Measurements from ENCODE around the gene TNFAIP8L1. TPM values are rescaled to one million over a fixed set of nuclear protein-coding genes. Genes with fewer than 3 reads are reported as not detected.

TNFAIP8L1 gene
- total RNA-seq, 2 donors from 2014 or later, result 4.0 to 6.2 TPM

DNA sequence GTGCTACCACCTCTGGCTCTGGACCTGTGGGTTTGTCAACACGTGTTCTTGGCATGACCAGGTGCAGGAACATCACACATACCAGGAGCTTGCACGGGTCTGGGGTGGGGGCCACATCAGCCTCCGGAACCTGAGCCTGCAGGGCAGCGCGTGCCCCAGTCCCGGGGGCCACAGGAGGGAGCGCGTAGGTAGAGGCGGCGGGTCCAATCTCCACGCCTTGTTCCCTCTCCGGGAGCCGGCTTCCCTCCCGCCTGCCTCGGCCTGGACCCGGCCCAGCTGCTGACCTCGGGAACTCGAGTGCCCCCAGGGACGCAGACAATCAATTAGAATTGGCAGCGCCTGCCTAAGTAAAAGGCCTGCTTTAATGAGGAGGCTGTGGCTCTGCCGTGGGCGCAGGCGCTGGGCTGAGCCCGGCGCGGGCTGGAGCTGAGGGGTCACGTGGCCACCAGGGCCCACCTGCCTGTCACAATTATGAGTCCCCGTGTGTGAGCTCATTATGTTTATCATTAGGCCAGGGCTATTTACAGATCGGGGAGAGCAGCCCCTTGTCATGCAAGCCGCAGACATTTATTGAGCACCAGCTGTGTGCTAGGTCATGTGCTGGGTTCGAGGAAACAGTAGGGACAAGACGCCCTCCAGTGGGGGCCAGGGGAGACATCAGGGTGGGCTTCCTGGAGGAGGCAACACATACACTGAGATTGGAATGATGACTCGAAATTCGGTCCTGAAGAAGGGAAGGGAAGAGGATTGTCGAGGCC lies 32.2 kb upstream of the TNFAIP8L1 start:
- TF ChIP-seq POLR2A (IDR thresholded peaks at IDR 0.05) (no peak), CTCF (IDR thresholded peaks at IDR 0.05) (no peak), POLR2AphosphoS5 (IDR thresholded peaks at IDR 0.05) (no peak)
- no peaks in the 10 kb centered on the region for H3K36me3 ChIP-seq
- no peak overlapping the region for H3K27ac ChIP-seq
- 13% methylated on average over 35 of the region's 35 CpGs for WGBS
- no peaks in the 10 kb centered on the region for H3K4me1 ChIP-seq (replicated peaks)
- H3K9me3 ChIP-seq, result no peaks in the 10 kb centered on the region
- intact Hi-C loops (cut with DNase I), result no loop called here
- DNase-seq (ENCODE audit: low spot score), result no peak
- H3K4me3 ChIP-seq, result no peak overlapping the region
- H3K27me3 ChIP-seq (replicated peaks; ENCODE audit: insufficient read depth), result no peaks in the 10 kb centered on the region

GRCh38 chr19:4609878-4610511 lies 29.3 kb upstream of the TNFAIP8L1 start:
- no peak for DNase-seq (ENCODE audit: low spot score)
- no peak overlapping the region for H3K27ac ChIP-seq
- H3K9me3 ChIP-seq, result no peaks in the 10 kb centered on the region
- no peak for TF ChIP-seq CTCF (IDR thresholded peaks at IDR 0.05)
- TF ChIP-seq POLR2A (IDR thresholded peaks at IDR 0.05), result no peak
- no peak for TF ChIP-seq POLR2AphosphoS5 (IDR thresholded peaks at IDR 0.05)
- WGBS, result 12% methylated on average over 15 of the region's 15 CpGs
- no peaks in the 10 kb centered on the region for H3K27me3 ChIP-seq (replicated peaks; ENCODE audit: insufficient read depth)
- H3K4me3 ChIP-seq, result no peak overlapping the region
- no peaks in the 10 kb centered on the region for H3K36me3 ChIP-seq
- intact Hi-C loops (cut with DNase I), result no loop called here
- no peaks in the 10 kb centered on the region for H3K4me1 ChIP-seq (replicated peaks)

DNA sequence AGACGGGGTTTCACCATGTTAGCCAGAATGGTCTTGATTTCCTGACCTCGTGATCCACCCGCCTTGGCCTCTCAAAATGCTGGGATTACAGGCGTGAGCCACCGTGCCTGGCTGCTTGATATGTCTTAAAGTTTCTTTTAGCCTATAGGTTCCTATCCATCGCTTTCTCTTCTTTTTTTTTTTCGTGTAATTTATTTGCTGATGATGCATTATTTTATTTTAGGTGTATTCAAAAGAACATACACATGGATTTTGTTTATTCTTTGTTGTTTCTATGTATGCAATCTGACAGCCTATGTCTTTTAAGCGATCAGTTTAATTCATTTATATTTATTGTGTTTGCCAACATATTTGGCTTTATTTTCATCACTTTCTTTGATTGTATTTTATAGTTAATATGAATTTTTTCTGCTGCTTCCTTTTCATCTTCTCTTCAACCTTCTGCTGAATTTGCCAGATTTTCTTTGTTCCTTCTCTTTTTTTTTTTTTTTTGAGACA lies 26.0 kb upstream of the TNFAIP8L1 start:
- H3K36me3 ChIP-seq, result no peaks in the 10 kb centered on the region
- WGBS, result 95% methylated on average over 8 of the region's 8 CpGs

GRCh38 chr19:4618019-4618418 lies 21.3 kb upstream of the TNFAIP8L1 start:
- H3K9me3 ChIP-seq, result no peaks in the 10 kb centered on the region
- WGBS, result 41% methylated on average over 6 of the region's 6 CpGs
- no peaks in the 10 kb centered on the region for H3K4me1 ChIP-seq (replicated peaks)
- no peak overlapping the region for H3K27ac ChIP-seq
- H3K27me3 ChIP-seq (replicated peaks; ENCODE audit: insufficient read depth), result no peaks in the 10 kb centered on the region
- no peak for DNase-seq (ENCODE audit: low spot score)
- intact Hi-C loops (cut with DNase I), result no loop called here
- no peak overlapping the region for H3K4me3 ChIP-seq
- no peak for TF ChIP-seq POLR2A (IDR thresholded peaks at IDR 0.05)
- no peak for TF ChIP-seq CTCF (IDR thresholded peaks at IDR 0.05)
- TF ChIP-seq POLR2AphosphoS5 (IDR thresholded peaks at IDR 0.05), result no peak
- H3K36me3 ChIP-seq, result no peaks in the 10 kb centered on the region

More for the DNA sequence above, 26.0 kb upstream of the TNFAIP8L1 start:
- Histone ChIP-seq H3K27ac (no peak overlapping the region), H3K4me3 (no peak overlapping the region), H3K9me3 (no peaks in the 10 kb centered on the region), H3K27me3 (replicated peaks; ENCODE audit: insufficient read depth) (no peaks in the 10 kb centered on the region), H3K4me1 (replicated peaks) (no peaks in the 10 kb centered on the region)
- TF ChIP-seq POLR2A (IDR thresholded peaks at IDR 0.05) (no peak), CTCF (IDR thresholded peaks at IDR 0.05) (no peak)
- DNase-seq (ENCODE audit: low spot score), result no peak
- intact Hi-C loops (cut with DNase I), result no loop called here
